Peyer's patch (tissue), 4 donors: Measurements from ENCODE around the gene MAB21L4. TPM values are rescaled to one million over a fixed set of nuclear protein-coding genes. Genes with fewer than 3 reads are reported as not detected.

Source experiments
- DNase-seq, 3 donors: peaks; one replicate each; pipeline ENCODE4 v3.0.0-alpha.2; 2017 to 2019
- H3K27ac ChIP-seq, 4 donors: fragments of 200-600 bp; sonication (generic); one replicate each; pipeline ENCODE4 v1.5.1; 2016 to 2019
- H3K27me3 ChIP-seq, 2 donors: fragments of 200-600 bp; sonication (generic); one replicate each; pipeline ENCODE4 v1.5.1; 2019
- H3K36me3 ChIP-seq, 3 donors: fragments of 200-600 bp; sonication (generic); one replicate each; pipeline ENCODE4 v1.5.1; 2016 to 2019
- H3K4me1 ChIP-seq, 4 donors: fragments of 200-600 bp; sonication (generic); one replicate each; pipeline ENCODE4 v1.5.1; 2016 to 2019
- H3K4me3 ChIP-seq, 4 donors: fragments of 200-600 bp; sonication (generic); 1 replicate in 3 of 4; 2 replicates in 1 of 4; pipeline ENCODE4 v1.5.1; 2016 to 2019; ENCODE audit warnings: mild to moderate bottlenecking in 1 of 4
- H3K9me3 ChIP-seq, 4 donors: fragments of 200-600 bp; sonication (generic); one replicate each; pipeline ENCODE4 v1.5.1; 2016 to 2019; ENCODE audit warnings: mild to moderate bottlenecking in 1 of 4
- CTCF ChIP-seq, 6 experiments: fragments of 450-650 bp in 4 of 6; fragments of 200-600 bp in 2 of 6; sonication (generic) in 1 of 6; IDR thresholded peaks; one replicate each; pipeline ENCODE4 v1.5.1; 2017 to 2019; ENCODE audit warnings: antibody characterized with exemption in 6 of 6, mild to moderate bottlenecking in 3 of 6, moderate library complexity in 1 of 6
- POLR2A ChIP-seq, 2 donors: fragments of 450-650 bp; IDR thresholded peaks; one replicate each; pipeline ENCODE4 v1.5.1; 2017; ENCODE audit warnings: antibody characterized with exemption in 2 of 2, mild to moderate bottlenecking in 2 of 2, moderate library complexity in 2 of 2
- total RNA-seq, 4 donors: library from RNA; depleted of rRNA; stranded (reverse); fragments of >200 nt; gene quantifications; one replicate each; pipeline ENCODE4 v1.1.0, GENCODE V29; 2016

MAB21L4 gene
- total RNA-seq, 4 donors from 2014 or later: 2.1 to 6.1 (median 3.7) TPM; not detected in 1

GRCh38 chr2:240887631-240888030 is 8.3 kb downstream of the MAB21L4 start:
- TF ChIP-seq POLR2A (IDR thresholded peaks at IDR 0.05) (no peak), CTCF (IDR thresholded peaks at IDR 0.05) (no peak)
- H3K27me3 ChIP-seq: no peaks in the 10 kb centered on the region
- H3K27ac ChIP-seq: no peak overlapping the region
- H3K36me3 ChIP-seq: no peaks in the 10 kb centered on the region
- H3K4me1 ChIP-seq: no peaks in the 10 kb centered on the region
- H3K4me3 ChIP-seq: no peak overlapping the region
- DNase-seq: no peak
- H3K9me3 ChIP-seq: no peaks in the 10 kb centered on the region

GRCh38 chr2:240886678-240887609 is 9.0 kb downstream of the MAB21L4 start:
- Histone ChIP-seq H3K27me3 (no peaks in the 10 kb centered on the region), H3K4me3 (no peak overlapping the region), H3K36me3 (no peaks in the 10 kb centered on the region), H3K27ac (no peak overlapping the region), H3K4me1 (no peaks in the 10 kb centered on the region), H3K9me3 (no peaks in the 10 kb centered on the region)
- no peak for DNase-seq
- TF ChIP-seq POLR2A (IDR thresholded peaks at IDR 0.05) (no peak), CTCF (IDR thresholded peaks at IDR 0.05) (no peak)

GRCh38 chr2:240886023-240886565 is 9.9 kb downstream of the MAB21L4 start:
- TF ChIP-seq CTCF (IDR thresholded peaks at IDR 0.05): no peak
- TF ChIP-seq POLR2A (IDR thresholded peaks at IDR 0.05): no peak
- no peaks in the 10 kb centered on the region for H3K27me3 ChIP-seq
- no peak for DNase-seq
- H3K27ac ChIP-seq: no peak overlapping the region
- H3K4me3 ChIP-seq: no peak overlapping the region
- no peaks in the 10 kb centered on the region for H3K36me3 ChIP-seq
- H3K4me1 ChIP-seq: no peaks in the 10 kb centered on the region
- no peaks in the 10 kb centered on the region for H3K9me3 ChIP-seq

- Histone ChIP-seq H3K27me3 (no peaks in the 10 kb centered on the region), H3K4me3 (no peak overlapping the region), H3K27ac (no peak overlapping the region), H3K9me3 (no peaks in the 10 kb centered on the region), H3K4me1 (no peaks in the 10 kb centered on the region), H3K36me3 (no peaks in the 10 kb centered on the region)
- DNase-seq: no peak
- no peak for TF ChIP-seq CTCF (IDR thresholded peaks at IDR 0.05)
- TF ChIP-seq POLR2A (IDR thresholded peaks at IDR 0.05): no peak
Measured at GRCh38 chr2:240885566-240885965, 10.4 kb downstream of the MAB21L4 start.

GRCh38 chr2:240884745-240885144 is 11.2 kb downstream of the MAB21L4 start:
- no peak overlapping the region for H3K4me3 ChIP-seq
- TF ChIP-seq CTCF (IDR thresholded peaks at IDR 0.05) (no peak), POLR2A (IDR thresholded peaks at IDR 0.05) (no peak)
- H3K4me1 ChIP-seq: no peaks in the 10 kb centered on the region
- no peaks in the 10 kb centered on the region for H3K27me3 ChIP-seq
- H3K36me3 ChIP-seq: no peaks in the 10 kb centered on the region
- no peaks in the 10 kb centered on the region for H3K9me3 ChIP-seq
- no peak overlapping the region for H3K27ac ChIP-seq
- no peak for DNase-seq
